SK-N-SH treated with all-trans-retinoic acid at 6 μM for 48 hours (cell line): ENCODE data around the gene GARNL3.

Experiments
- TOX ChIP-seq: fragments of 250-450 bp; sonication (Bioruptor Pico); IDR thresholded peaks from 2 replicates; pipeline ENCODE4 v1.8.0; 2021; ENCODE audit warnings: mild to moderate bottlenecking, moderate library complexity, borderline replicate concordance
- ZFP3 ChIP-seq: fragments of 250-450 bp; sonication (Bioruptor Pico); IDR thresholded peaks from 2 replicates; pipeline ENCODE4 v1.5.0; 2020; ENCODE audit warnings: mild to moderate bottlenecking, moderate library complexity

GRCh38 chr9:127319366-127320114, 55.0 kb downstream of the GARNL3 start:
- TF ChIP-seq ZFP3 (CRISPR knock-in tag) = no peak
- TF ChIP-seq TOX = no peak
